Activated naive CD4-positive, alpha-beta T cell treated with anti-CD3 and anti-CD28 coated beads, Interleukin-2, amount 50 U/mL, for 16 hours (primary cell): ENCODE data around the gene NDUFB6.

ENCODE experiments used
- DNase-seq: peaks from one replicate; pipeline ENCODE4 v3.0.0-alpha.2; 2020

The NDUFB6 gene

DNA sequence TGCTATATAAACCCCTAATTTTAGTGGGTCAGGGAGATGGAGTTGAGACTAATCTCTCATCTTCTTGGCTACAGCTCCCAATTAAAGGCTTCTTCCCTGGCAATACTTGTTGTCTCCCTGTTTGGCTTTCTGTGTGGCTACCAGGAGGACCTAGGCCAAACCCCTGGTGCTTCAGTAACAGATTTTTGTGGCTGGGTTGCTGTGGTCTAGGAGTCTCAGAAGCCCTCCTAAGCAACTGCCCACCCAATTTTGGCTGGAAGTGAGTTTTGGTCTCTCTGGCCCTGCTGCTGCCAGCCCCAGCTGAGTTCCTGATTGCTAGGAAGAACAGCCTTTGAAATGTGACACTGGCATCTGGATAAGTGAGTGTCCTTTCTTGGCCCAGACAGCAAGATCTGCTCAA lies 56.7 kb downstream of the NDUFB6 start:
- DNase-seq: no peak

GRCh38 chr9:32508728-32509127 lies 64.2 kb downstream of the NDUFB6 start:
- no peak for DNase-seq

DNA sequence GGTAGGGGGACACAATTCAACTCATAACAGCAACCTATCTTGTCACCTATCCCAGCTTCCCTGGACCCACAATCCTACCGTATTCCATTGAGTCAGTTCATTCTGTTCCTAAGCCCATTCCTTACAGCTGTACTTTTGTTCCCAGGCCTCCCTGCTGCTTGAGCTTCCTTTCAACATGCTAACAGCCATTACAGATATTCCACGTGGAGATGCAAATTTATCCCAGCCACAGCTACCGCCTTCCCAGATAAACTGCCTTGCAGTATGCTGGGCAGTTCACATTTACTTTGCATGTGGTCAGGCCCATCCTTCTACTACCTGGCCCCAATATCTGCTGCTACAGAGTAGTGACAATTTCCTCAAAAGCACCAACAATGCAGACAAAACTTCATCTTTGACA lies 70.0 kb downstream of the NDUFB6 start:
- no peak for DNase-seq
